IgD-negative memory B cell (primary cell): ENCODE results near the gene OGN. TPM values are rescaled to one million over a fixed set of nuclear protein-coding genes. Genes with fewer than 3 reads are reported as not detected.
A peak's percentile ranks its signal among the peaks of the same experiment; 100 is the strongest.
"Not testable (repeated sequence)": the region's sequence is repeated elsewhere in the genome, so short reads cannot be mapped to it uniquely, and the experiment has no call there.

Experiments used
- H3K27ac Mint-ChIP-seq, 3 donors: one replicate each; pipeline ENCODE4 v1.8.0; 2020 to 2022; ENCODE audit warnings: mild to moderate bottlenecking in 3 of 3, mixed read lengths in 3 of 3, moderate library complexity in 1 of 3
- H3K27me3 Mint-ChIP-seq: one replicate; pipeline ENCODE4 v1.8.0; 2021; ENCODE audit warnings: mixed read lengths
- H3K36me3 Mint-ChIP-seq: one replicate; pipeline ENCODE4 v1.8.0; 2020; ENCODE audit warnings: mild to moderate bottlenecking, mixed read lengths
- H3K4me1 Mint-ChIP-seq, 3 donors: one replicate each; pipeline ENCODE4 v1.8.0; 2020 to 2022; ENCODE audit warnings: mixed read lengths in 3 of 3, mild to moderate bottlenecking in 1 of 3
- H3K4me3 Mint-ChIP-seq, 4 donors: one replicate each; pipeline ENCODE4 v1.8.0; 2020 to 2022; ENCODE audit warnings: mild to moderate bottlenecking in 4 of 4, mixed read lengths in 4 of 4, moderate library complexity in 3 of 4
- H3K9me3 Mint-ChIP-seq, 3 donors: one replicate each; pipeline ENCODE4 v1.8.0; 2020 to 2021; ENCODE audit warnings: mixed read lengths in 3 of 3, mild to moderate bottlenecking in 1 of 3
- polyA plus RNA-seq: library from polyadenylated mRNA; unstranded; fragments of 300-500 nt; fragmentation: Illumina TruSeq; gene quantifications from one replicate; pipeline ENCODE4 v1.2.3, GENCODE V29; 2021

The OGN gene
- polyA plus RNA-seq, 1 donor from 2014 or later = 0.33 TPM

DNA sequence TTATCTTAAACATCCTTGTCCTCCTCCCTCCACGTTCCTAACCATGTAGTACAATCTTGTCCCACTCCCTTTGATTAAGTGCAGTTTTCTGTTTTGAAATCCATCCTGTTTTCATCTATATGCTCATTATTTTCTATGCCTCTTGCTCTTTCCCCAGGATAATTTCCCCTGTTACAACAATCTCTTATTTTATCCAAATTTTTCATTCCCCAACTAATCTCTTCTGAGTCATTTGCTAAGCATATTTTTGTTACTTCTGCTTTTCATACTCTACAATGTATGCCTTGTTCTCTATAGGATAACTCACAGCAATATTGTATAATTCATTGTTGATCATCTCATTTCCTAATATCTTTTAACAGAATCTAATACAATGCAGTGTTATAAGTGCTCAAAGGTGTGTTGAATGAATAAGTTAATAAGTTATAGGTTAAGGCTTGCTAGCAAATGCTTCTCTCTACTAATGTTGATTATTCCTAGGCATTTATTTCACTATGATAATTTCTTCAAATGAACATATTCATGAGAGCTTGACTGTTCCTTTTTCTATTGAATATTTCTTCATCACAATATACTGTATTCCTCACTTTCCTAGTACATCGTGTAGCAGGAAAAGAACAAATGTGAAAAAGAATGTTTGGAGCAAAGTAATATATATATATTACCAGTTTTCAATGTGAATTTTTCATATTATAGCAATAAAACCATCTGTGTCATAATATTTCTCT is 18.4 kb upstream of the OGN start:
- Mint-ChIP-seq H3K27ac (no peak overlapping the region), H3K4me3 (no peak overlapping the region), H3K9me3 (no peaks in the 10 kb centered on the region), H3K27me3 (no peaks in the 10 kb centered on the region), H3K36me3 (peaks cover 4% of the 10 kb centered on the region), H3K4me1 (no peaks in the 10 kb centered on the region)

DNA sequence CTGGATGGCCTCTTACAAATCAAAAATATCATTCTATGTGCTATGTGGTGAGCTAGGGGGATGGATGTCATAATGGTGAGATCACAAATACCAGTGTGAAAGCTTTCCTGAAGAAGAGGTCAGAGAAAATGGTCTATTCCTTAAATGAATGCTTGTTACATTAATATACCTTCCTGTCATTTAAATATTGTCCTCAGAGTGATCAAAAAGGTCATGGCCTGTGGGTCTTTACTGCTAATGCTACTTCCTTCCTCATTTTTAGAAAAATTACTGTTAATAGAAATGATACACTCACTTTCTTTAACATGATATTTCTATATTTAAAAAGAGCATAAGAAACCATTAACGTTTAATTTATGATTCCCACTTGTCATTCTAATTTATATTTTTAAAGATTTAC is 10.2 kb upstream of the OGN start:
- peaks cover 4% of the 10 kb centered on the region for H3K36me3 Mint-ChIP-seq
- no peak overlapping the region for H3K4me3 Mint-ChIP-seq

DNA sequence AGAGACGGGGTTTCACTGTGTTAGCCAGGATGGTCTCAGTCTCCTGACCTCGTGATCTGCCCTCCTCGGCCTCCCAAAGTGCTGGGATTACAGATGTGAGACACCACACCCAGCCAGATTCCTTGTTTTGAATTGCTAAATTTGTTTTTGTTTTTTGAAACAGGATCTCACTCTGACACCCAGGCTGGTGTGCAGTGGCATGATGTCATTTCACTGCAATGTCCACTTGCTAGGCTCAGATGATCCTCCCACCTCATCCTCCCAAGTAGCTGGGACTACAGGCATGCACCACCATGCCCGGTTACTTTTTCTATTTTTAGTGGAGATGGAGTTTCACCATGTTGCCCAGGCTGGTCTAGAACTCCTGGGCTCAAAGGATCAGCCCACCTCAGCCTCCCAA is 6.8 kb upstream of the OGN start:
- H3K9me3 Mint-ChIP-seq, H3K36me3 Mint-ChIP-seq, H3K27me3 Mint-ChIP-seq, H3K27ac Mint-ChIP-seq, H3K4me3 Mint-ChIP-seq: not testable (repeated sequence)
- H3K4me1 Mint-ChIP-seq = peaks cover 12 to 18% (median 15%) of the 10 kb centered on the region in 3 donors

More for the DNA sequence above, 10.2 kb upstream of the OGN start:
- no peaks in the 10 kb centered on the region for H3K27me3 Mint-ChIP-seq
- H3K4me1 Mint-ChIP-seq = peaks cover 5 to 7% (median 6%) of the 10 kb centered on the region in 3 donors
- H3K27ac Mint-ChIP-seq = no peak overlapping the region
- H3K9me3 Mint-ChIP-seq = peaks cover 0 to 4% (median 0%) of the 10 kb centered on the region in 3 donors

DNA sequence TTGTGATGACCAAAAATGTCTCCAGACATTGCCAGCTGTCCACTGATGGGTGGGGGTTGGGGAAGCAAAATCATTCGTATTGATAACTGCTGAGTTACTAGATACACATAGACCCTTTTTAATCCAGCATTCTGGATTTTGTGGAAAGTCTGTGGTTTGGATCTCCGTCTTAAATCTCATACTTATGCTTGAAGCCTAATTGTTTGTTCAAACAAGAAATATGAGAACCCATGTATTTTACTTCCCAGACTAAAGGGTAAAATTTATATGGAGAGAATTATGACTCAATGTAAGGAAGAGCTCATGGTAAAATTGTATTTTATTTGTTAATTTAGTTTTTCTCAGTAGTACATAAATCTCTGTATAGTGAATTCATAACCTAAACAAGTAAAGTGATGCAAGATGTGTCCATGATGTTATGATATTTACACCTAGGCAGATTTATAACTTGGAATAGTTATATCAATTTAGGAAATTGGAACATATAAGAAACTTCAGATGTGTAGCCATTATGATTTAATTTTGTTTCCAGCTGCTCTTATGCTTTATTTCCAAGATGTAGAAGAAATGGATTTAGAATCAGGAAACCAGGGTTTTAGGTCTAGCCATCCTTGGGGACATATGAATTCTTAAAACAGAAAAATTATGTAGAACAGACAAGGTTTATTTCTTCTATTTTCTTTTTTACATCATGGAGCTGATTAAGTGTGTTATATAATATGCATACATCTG is 4.5 kb upstream of the OGN start:
- Mint-ChIP-seq H3K9me3 (peaks cover 0 to 4% (median 0%) of the 10 kb centered on the region in 3 donors), H3K27me3 (no peaks in the 10 kb centered on the region), H3K4me1 (peaks cover 12 to 16% (median 12%) of the 10 kb centered on the region in 3 donors), H3K27ac (peak overlapping the region in 1 of 3 donors; percentile 85), H3K4me3 (no peak overlapping the region), H3K36me3 (peaks cover 4% of the 10 kb centered on the region)

DNA sequence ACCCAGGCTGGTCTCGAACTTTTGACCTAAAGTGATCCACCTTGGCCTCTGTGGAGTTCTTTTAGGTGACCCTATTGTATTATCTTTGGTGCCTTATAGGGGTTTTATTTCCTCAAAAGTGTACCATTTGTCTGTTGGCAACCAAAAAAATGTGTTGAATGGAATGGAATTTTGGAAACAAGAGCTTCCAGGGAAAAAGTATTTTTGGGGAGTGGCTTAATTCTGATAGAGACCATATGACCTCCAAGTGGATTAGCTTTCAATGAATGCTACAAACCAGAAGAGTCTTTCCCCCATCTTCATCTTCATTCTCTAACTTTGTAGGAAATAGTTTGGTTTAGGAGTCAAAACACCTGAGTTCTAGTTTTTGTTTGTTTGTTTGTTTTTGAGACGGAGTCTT is 3.4 kb upstream of the OGN start:
- Mint-ChIP-seq H3K27ac (peak overlapping the region in 1 of 3 donors; percentile 85), H3K36me3 (peaks cover 2% of the 10 kb centered on the region), H3K9me3 (peaks cover 0 to 4% (median 0%) of the 10 kb centered on the region in 3 donors), H3K4me3 (no peak overlapping the region), H3K27me3 (no peaks in the 10 kb centered on the region), H3K4me1 (peaks cover 12 to 16% (median 12%) of the 10 kb centered on the region in 3 donors)

DNA sequence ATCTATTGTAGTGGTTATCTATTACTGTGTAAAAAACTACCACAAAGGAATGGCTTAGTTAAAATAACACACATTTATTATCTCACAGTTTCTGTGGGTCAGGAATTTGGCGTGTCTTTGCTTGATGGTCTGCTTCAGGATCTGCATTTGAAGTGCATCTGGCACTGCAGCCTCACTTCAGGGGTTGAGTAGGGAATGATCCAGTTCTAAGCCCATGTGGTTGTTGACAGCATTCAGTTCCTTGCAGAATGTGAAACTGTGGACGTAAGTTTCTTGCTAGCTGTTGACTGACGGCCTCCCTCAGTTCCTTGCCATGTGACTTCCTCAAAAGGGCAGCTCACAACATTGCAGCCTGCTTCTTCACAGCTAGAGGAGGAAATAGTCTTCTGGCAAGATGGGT is 2.1 kb upstream of the OGN start:
- Mint-ChIP-seq H3K36me3 (no peaks in the 10 kb centered on the region), H3K4me1 (peaks cover 12 to 16% (median 12%) of the 10 kb centered on the region in 3 donors), H3K27me3 (no peaks in the 10 kb centered on the region), H3K27ac (peak overlapping the region in 2 of 3 donors; percentile 40 to 67), H3K9me3 (no peaks in the 10 kb centered on the region), H3K4me3 (peak overlapping the region in 3 of 4 donors; percentile 76 to 86 (median 85))

DNA sequence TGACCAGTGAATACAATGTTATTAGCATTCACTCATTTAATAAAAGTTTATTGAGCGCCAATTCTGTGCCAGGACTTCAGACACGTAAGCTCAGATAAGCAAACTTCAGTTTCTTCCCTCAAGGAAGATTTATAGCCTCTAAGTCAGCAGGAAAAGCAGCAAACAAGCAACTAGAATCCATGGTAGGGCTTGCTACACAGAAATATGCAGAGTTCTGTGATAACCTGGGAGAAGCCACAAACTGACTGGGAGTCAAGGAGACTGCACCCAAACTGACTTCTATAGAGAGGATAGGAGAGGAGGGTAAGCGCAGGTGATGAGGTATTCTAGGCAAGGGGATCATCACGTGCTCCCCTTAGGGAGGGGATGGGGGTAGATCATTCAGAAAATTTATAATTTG is 1.4 kb upstream of the OGN start:
- H3K27ac Mint-ChIP-seq = no peak overlapping the region
- peak overlapping the region; percentile 17 to 86 (median 70) for H3K4me3 Mint-ChIP-seq
- H3K9me3 Mint-ChIP-seq = no peaks in the 10 kb centered on the region
- H3K27me3 Mint-ChIP-seq = no peaks in the 10 kb centered on the region
- no peaks in the 10 kb centered on the region for H3K36me3 Mint-ChIP-seq
- peaks cover 12 to 16% (median 12%) of the 10 kb centered on the region in 3 donors for H3K4me1 Mint-ChIP-seq

DNA sequence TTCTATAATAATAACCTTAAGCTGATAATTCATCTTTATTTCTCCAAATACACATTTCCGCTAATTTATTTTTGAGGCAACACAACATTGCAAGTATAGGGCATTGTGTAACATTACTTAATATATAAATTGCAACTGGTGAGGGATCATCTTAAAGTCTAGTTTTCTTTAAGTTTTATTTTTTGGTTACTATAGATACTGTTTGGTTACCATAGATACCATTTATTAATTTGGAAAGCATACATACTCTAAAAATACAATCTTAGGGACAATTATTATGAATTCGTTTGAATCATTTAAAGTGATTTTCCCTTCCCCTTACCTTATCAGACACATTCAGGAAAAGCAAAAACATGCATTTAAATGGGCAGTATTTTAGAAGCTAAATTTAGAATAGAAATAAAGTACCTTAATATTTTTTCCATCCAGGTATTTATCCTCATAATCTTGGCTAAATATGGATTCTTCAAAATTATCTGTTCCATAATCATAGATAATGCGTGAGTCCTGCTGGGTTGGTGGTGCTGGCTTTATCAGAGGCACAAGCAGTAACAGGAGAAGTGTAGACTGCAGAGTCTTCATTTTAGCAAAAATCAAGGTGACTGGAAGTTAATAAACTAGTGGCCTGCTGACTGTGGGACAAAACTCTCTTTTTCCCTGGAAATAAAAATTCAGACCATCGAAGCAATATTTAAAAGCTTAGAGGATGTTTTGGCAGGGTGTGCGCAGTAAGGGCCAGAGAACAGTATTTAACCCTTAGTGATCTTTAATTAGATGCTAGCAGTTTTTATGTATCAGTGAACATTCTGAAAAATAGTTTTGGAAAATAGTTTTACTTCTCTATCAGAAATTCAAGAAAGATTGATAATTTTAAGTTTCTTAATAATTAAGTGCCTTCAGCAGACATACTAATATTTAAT is 1.3 kb downstream of the OGN start:
- Mint-ChIP-seq H3K4me1 (peaks cover 12 to 16% (median 12%) of the 10 kb centered on the region in 3 donors), H3K9me3 (no peaks in the 10 kb centered on the region), H3K36me3 (no peaks in the 10 kb centered on the region), H3K27ac (no peak overlapping the region), H3K4me3 (no peak overlapping the region), H3K27me3 (no peaks in the 10 kb centered on the region)

DNA sequence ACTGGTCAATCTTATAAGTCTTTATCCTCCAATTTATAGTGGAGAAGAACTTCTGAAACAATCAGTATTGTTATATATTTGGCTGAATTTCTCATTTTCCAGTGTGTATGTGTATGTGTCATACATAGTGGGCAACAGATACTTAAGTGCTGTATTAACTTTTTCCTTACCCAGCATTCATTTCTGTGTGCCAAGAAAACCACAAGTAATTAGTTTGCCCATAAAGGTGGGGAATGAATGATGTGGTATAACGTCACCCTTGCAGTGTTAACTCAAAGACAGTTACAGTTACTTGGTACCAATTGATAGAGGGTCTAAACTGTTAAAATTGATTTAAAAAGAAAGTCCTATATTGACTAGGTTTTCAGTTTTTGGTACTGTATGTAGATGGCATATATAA is 2.0 kb downstream of the OGN start:
- H3K9me3 Mint-ChIP-seq = no peaks in the 10 kb centered on the region
- H3K27me3 Mint-ChIP-seq = no peaks in the 10 kb centered on the region
- H3K4me3 Mint-ChIP-seq = no peak overlapping the region
- no peaks in the 10 kb centered on the region for H3K36me3 Mint-ChIP-seq
- peaks cover 12 to 16% (median 12%) of the 10 kb centered on the region in 3 donors for H3K4me1 Mint-ChIP-seq
- H3K27ac Mint-ChIP-seq = no peak overlapping the region

DNA sequence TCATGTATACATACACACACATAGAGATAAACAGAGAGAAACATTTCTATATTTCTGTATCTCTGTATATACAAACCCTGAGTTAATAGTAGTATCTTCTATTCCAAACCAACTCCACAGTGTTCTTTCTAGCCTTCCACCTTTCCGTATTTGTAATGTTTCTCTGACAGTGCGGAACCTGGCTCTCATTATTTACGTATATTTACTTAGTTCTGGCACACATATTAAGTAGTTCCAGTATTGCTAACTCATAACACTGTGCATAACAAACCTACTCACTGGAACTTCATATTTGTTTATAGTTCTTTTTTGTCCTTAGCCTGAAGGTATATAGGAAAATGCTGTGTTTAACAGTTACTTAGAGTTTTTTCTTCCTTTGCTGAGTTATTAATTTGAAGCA is 6.5 kb downstream of the OGN start:
- H3K4me3 Mint-ChIP-seq = no peak overlapping the region
- H3K36me3 Mint-ChIP-seq = no peaks in the 10 kb centered on the region
- no peak overlapping the region for H3K27ac Mint-ChIP-seq
- H3K27me3 Mint-ChIP-seq = no peaks in the 10 kb centered on the region
- H3K4me1 Mint-ChIP-seq = no peaks in the 10 kb centered on the region
- H3K9me3 Mint-ChIP-seq = no peaks in the 10 kb centered on the region

DNA sequence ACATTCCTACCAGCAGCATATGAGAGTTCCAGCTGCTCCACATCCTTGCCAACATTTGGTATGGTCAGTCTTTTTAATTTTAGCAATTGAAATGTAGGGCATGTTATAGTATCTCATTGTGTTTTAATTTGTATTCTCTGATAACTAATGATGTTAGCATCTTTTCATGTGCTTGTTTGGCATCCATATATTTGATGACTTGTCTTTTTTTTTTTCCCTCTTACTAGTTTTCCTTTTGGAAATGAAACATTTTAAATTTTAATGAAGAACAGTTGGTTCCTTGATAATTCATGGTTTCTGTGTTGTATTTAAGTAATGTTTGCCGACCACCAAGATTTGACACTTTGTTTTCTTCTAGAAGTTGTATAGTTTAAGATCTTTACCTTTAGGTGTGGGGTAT is 8.8 kb downstream of the OGN start:
- H3K27ac Mint-ChIP-seq = no peak overlapping the region
- H3K4me1 Mint-ChIP-seq = no peaks in the 10 kb centered on the region
- H3K27me3 Mint-ChIP-seq = no peaks in the 10 kb centered on the region
- peaks cover 1% of the 10 kb centered on the region for H3K36me3 Mint-ChIP-seq
- H3K9me3 Mint-ChIP-seq = no peaks in the 10 kb centered on the region
- no peak overlapping the region for H3K4me3 Mint-ChIP-seq

DNA sequence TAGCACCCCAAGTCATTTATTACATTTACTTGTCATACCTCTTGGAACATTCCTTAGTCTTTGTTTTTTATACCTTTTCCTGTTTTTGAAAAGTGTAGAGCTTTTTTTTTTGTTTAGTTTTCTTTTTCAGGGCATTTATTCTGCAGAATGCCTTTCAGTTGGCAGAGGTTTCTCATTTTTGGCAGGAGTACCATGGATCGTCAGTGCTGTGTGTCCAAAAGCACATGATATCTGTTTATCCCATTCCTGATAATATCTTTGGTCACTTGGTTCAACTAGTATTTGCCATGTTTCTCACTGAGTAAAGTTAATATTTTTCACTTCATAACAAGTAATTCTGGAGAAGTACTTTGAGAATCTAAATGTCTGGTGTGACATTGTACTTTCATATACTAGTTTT is 10.7 kb downstream of the OGN start:
- no peaks in the 10 kb centered on the region for H3K9me3 Mint-ChIP-seq
- no peaks in the 10 kb centered on the region for H3K27me3 Mint-ChIP-seq
- H3K27ac Mint-ChIP-seq = no peak overlapping the region
- H3K4me3 Mint-ChIP-seq = no peak overlapping the region
- peaks cover 1% of the 10 kb centered on the region for H3K36me3 Mint-ChIP-seq
- no peaks in the 10 kb centered on the region for H3K4me1 Mint-ChIP-seq

DNA sequence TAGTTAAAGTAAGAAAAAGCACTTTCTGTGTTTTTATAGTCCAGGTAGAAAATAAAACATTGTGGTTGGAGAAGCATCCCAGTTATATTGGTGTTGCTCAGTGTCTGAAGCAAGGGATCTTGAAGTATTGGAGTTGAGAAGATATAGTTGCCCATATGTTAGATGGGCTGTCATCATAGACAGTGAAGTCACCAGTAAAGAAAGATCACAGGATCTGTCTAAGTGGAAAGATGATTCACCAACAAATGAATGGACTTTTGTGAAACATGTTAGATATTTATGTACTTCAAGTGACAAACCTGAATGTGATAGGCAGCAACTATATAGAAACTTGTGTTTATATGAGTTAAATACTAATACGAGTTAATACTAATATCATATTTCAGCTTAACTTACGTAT is 11.7 kb downstream of the OGN start:
- H3K27ac Mint-ChIP-seq = peak overlapping the region in 1 of 3 donors; percentile 21
- no peaks in the 10 kb centered on the region for H3K9me3 Mint-ChIP-seq
- no peaks in the 10 kb centered on the region for H3K4me1 Mint-ChIP-seq
- H3K4me3 Mint-ChIP-seq = no peak overlapping the region
- H3K36me3 Mint-ChIP-seq = peaks cover 1% of the 10 kb centered on the region
- H3K27me3 Mint-ChIP-seq = no peaks in the 10 kb centered on the region

DNA sequence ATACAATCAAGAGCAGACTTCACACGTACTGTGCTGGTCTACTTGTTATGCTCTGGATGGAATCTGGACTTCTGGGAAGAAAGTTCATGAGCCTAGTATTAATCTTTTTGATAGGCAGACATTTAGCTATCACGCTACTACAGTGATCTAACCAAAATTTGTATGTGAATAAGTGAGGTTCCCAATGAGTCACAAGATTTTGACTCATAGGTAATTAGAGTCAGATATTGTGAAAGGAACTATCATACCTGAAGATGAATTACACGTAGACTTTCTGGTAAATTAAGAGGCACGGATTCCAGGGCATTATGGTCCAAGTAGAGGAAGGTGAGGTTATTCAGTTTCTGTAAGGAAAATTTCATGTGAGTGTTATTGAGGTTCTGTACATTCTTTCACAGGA is 18.4 kb downstream of the OGN start:
- no peaks in the 10 kb centered on the region for H3K4me1 Mint-ChIP-seq
- no peak overlapping the region for H3K4me3 Mint-ChIP-seq
- H3K9me3 Mint-ChIP-seq = no peaks in the 10 kb centered on the region
- H3K27ac Mint-ChIP-seq = no peak overlapping the region
- H3K27me3 Mint-ChIP-seq = no peaks in the 10 kb centered on the region
- H3K36me3 Mint-ChIP-seq = no peaks in the 10 kb centered on the region

DNA sequence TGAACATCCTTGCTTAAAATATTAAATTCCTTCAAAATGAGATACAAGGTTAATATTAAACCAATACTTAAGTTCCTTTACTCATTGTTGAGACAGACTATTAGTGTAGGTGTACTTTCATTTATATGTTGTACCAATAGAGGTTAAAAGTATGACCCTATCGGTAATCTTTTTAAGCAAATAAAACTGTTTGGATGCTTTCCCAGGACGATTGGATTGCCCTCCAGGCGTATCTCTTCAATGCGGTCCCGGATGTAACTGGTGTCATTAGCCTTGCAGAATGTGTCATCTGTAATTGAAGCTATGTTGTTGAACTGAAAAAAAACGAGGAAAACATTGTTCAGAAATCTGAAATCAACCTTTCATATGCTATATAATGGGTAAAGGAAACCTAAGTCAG is 18.9 kb downstream of the OGN start:
- Mint-ChIP-seq H3K4me1 (no peaks in the 10 kb centered on the region), H3K4me3 (no peak overlapping the region), H3K27me3 (no peaks in the 10 kb centered on the region), H3K27ac (no peak overlapping the region), H3K9me3 (no peaks in the 10 kb centered on the region), H3K36me3 (no peaks in the 10 kb centered on the region)
